ENCODE measurements around the gene CASZ1.

- no peak for TF ChIP-seq NFIC (IDR thresholded peaks at IDR 0.05)
- TF ChIP-seq TCF12 (IDR thresholded peaks at IDR 0.05; ENCODE audit: low read depth) = no peak
- no peak for TF ChIP-seq REST (IDR thresholded peaks at IDR 0.05; ENCODE audit: low read depth)
- no peak for TF ChIP-seq YY1 (IDR thresholded peaks at IDR 0.05; ENCODE audit: low read depth)
- TF ChIP-seq EP300 (IDR thresholded peaks at IDR 0.05; ENCODE audit: borderline replicate concordance) = no peak
- TF ChIP-seq CEBPB (IDR thresholded peaks at IDR 0.05) = no peak
- TF ChIP-seq MAX (IDR thresholded peaks at IDR 0.05) = no peak
- no peak for TF ChIP-seq RAD21 (IDR thresholded peaks at IDR 0.05; ENCODE audit: low read depth)
- no peak for TF ChIP-seq TAF1 (IDR thresholded peaks at IDR 0.05; ENCODE audit: low read depth)
- TF ChIP-seq EGR1 (IDR thresholded peaks at IDR 0.05) = no peak
- no peak for TF ChIP-seq TEAD4 (IDR thresholded peaks at IDR 0.05)
- no peak for TF ChIP-seq USF1 (IDR thresholded peaks at IDR 0.05)
- no peak for TF ChIP-seq FOXM1 (IDR thresholded peaks at IDR 0.05; ENCODE audit: borderline replicate concordance, low read depth)
Measured at GRCh38 chr1:10818262-10819197, 22.1 kb upstream of the CASZ1 start.

All from Ishikawa (cell line).